ENCODE measurements around the gene SPINT4.
"Not testable (repeated sequence)": the region's sequence is repeated elsewhere in the genome, so short reads cannot be mapped to it uniquely, and the experiment has no call there.

The SPINT4 gene

DNA sequence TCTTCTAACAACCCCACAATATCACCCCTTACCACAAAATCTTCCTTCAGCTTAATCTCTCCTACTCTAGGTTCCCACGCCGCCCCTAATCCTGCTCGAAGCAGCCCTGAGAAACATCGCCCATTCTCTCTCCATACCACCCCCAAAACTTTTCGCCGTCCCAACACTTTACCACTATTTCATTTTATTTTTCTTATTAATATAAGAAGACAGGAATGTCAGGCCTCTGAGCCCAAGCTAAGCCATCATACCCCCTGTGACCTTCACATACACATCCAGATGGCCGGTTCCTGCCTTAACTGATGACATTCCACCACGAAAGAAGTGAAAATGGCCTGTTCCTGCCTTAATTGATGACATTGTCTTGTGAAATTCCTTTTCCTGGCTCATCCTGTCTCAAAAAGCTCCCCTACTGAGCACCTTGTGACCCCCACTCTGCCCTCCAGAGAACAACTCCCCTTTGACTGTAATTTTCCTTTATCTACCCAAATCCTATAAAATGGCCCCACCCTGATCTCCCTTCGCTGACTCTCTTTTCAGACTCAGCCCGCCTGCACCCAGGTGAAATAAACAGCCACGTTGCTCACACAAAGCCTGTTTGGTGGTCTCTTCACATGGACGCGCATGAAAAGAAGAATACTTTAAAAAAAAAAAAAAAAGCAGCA, 42.6 kb downstream of the SPINT4 start:
- not testable (repeated sequence) for DNase-seq (ENCODE audit: low read depth in 1 of 2, low spot score in 1 of 2)

DNA sequence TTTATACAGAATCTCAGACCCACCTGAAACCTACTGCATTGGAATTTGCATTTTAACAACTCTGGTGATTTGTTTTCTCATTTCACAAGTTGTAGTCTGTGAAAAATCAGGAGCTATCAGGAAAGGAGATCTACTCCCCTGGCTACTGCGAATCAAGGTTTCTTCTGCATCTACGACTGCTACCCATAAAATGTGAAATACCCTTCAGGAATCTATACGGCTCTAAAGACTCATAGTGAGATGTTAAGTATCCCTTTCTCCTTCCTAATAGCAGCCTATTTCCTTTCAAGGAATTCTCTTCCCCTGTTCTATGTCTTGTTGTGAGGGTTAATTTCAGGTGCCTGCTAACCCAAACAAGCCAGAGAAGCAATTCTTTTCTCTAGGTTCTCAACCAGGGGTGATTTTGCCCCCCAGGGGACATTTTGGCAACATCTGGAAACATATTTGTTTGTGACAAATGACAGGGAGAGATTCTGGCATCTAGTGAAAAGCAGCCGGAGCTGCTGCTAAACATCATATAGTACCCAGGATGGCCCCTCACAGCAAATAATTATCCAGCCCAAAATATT, 43.2 kb downstream of the SPINT4 start:
- no peak for DNase-seq (ENCODE audit: low read depth in 1 of 2, low spot score in 1 of 2)

DNA sequence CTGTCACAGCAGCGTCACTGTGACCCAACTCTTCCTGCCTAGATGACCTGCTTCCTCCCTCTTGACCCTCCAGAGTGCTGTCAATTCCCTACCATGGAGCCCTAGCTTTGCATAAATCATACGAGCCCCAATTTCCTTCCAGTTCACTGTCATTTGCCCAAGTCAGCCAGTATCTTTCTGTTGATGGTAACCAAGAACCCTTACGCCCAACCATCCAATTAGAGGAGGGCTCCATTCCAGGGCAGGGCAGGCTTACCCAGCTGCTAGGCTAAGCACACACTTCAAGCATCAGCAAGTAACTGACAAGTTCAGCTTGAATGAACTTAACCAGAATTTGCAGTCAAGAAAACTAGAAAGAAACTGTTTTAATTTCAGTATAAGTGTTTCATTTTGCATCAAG, 43.8 kb downstream of the SPINT4 start:
- DNase-seq (ENCODE audit: low read depth in 1 of 2, low spot score in 1 of 2): no peak

GRCh38 chr20:45768479-45768878, 46.3 kb downstream of the SPINT4 start:
- DNase-seq (ENCODE audit: low read depth in 1 of 2, low spot score in 1 of 2): no peak

- DNase-seq (ENCODE audit: low read depth in 1 of 2, low spot score in 1 of 2): peak; percentile 64 to 66
These were observed 49.1 kb downstream of the SPINT4 start for GRCh38 chr20:45771182-45771759.

GRCh38 chr20:45772693-45773092, 50.5 kb downstream of the SPINT4 start:
- DNase-seq (ENCODE audit: low read depth in 1 of 2, low spot score in 1 of 2): no peak

GRCh38 chr20:45774945-45775344, 52.8 kb downstream of the SPINT4 start:
- DNase-seq (ENCODE audit: low read depth in 1 of 2, low spot score in 1 of 2): no peak

DNA sequence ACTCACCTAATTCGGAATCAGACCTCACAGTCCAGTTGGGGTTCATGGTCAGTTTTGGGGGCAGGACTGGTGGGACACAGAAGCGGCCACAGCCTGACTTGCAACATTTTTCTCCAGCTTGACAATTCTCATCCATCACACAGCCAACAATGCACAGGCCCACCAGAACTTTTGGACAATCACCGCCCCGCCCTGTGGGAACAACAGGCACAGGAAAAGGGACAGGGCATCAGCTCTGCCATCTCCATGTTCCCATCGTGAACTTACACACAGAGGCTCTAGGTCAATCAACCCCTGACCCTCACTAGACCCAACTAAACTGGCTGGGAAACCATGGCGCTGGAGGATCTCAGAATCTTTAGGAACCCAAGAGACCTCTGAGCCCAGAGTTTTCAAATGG, 53.3 kb downstream of the SPINT4 start:
- DNase-seq (ENCODE audit: low read depth in 1 of 2, low spot score in 1 of 2): no peak

Data from activated T-helper 1 cell treated with anti-CD3 and anti-CD28 coated beads, Interleukin-2, amount 50 U/mL, for 16 hours (primary cell).